SK-N-SH treated with all-trans-retinoic acid at 6 μM for 48 hours (cell line): ENCODE data around the gene GAPDHS.

ENCODE experiments used
- ATAC-seq: fragments of 200-7000 bp; cut with Tn5 transposase; 3 replicates; pipeline ENCODE4 v1.9.1; 2020; ENCODE audit warnings: mild to moderate bottlenecking, moderate library complexity
- ARNTL ChIP-seq: fragments of 450-650 bp; formaldehyde crosslinking; IDR thresholded peaks from 2 replicates; pipeline ENCODE4 v1.5.0; 2020; ENCODE audit warnings: low read depth, mild to moderate bottlenecking, moderate library complexity, borderline replicate concordance
- BACH2 ChIP-seq: fragments of 250-450 bp; sonication (Bioruptor Pico); IDR thresholded peaks from 2 replicates; pipeline ENCODE4 v1.9.0; 2021; ENCODE audit warnings: mild to moderate bottlenecking, borderline replicate concordance
- CSRNP3 ChIP-seq: fragments of 250-450 bp; sonication (Bioruptor Pico); IDR thresholded peaks from 2 replicates; pipeline ENCODE4 v1.5.1; 2021; ENCODE audit warnings: mild to moderate bottlenecking, moderate library complexity
- ESRRG ChIP-seq: fragments of 250-450 bp; sonication (Bioruptor Pico); IDR thresholded peaks from 2 replicates; pipeline ENCODE4 v1.6.1; 2021; ENCODE audit warnings: mild to moderate bottlenecking
- GLIS3 ChIP-seq: fragments of 250-450 bp; sonication (Bioruptor Pico); IDR thresholded peaks from 2 replicates; pipeline ENCODE4 v1.5.0; 2020; ENCODE audit warnings: mild to moderate bottlenecking, moderate library complexity
- ISL1 ChIP-seq: fragments of 250-450 bp; sonication (Bioruptor Pico); IDR thresholded peaks from 2 replicates; pipeline ENCODE4 v2.1.2; 2022; ENCODE audit warnings: mild to moderate bottlenecking, moderate library complexity
- PATZ1 ChIP-seq: fragments of 250-450 bp; sonication (Bioruptor Pico); IDR thresholded peaks from 2 replicates; pipeline ENCODE4 v1.8.0; 2020; ENCODE audit warnings: mild to moderate bottlenecking, moderate library complexity, borderline replicate concordance
- PPARA ChIP-seq: fragments of 250-450 bp; sonication (Bioruptor Pico); IDR thresholded peaks from 2 replicates; pipeline ENCODE4 v1.5.0; 2020; ENCODE audit warnings: mild to moderate bottlenecking, borderline replicate concordance
- RARB ChIP-seq: fragments of 250-450 bp; sonication (Bioruptor Pico); IDR thresholded peaks from 2 replicates; pipeline ENCODE4 v1.8.0; 2021; ENCODE audit warnings: mild to moderate bottlenecking, moderate library complexity
- SNAI2 ChIP-seq: fragments of 250-450 bp; sonication (Bioruptor Pico); IDR thresholded peaks from 2 replicates; pipeline ENCODE4 v1.5.0; 2020; ENCODE audit warnings: mild to moderate bottlenecking, moderate library complexity
- TCF4 ChIP-seq: fragments of 250-450 bp; sonication (Bioruptor Pico); IDR thresholded peaks from 2 replicates; pipeline ENCODE4 v1.8.0; 2021; ENCODE audit warnings: mild to moderate bottlenecking, moderate library complexity, borderline replicate concordance
- TOX ChIP-seq: fragments of 250-450 bp; sonication (Bioruptor Pico); IDR thresholded peaks from 2 replicates; pipeline ENCODE4 v1.8.0; 2021; ENCODE audit warnings: mild to moderate bottlenecking, moderate library complexity, borderline replicate concordance
- ZC3H10 ChIP-seq: fragments of 250-450 bp; sonication (Bioruptor Pico); IDR thresholded peaks from 2 replicates; pipeline ENCODE4 v1.5.1; 2021; ENCODE audit warnings: mild to moderate bottlenecking, moderate library complexity
- ZFP3 ChIP-seq: fragments of 250-450 bp; sonication (Bioruptor Pico); IDR thresholded peaks from 2 replicates; pipeline ENCODE4 v1.5.0; 2020; ENCODE audit warnings: mild to moderate bottlenecking, moderate library complexity
- ZFP30 ChIP-seq: fragments of 450-650 bp; formaldehyde crosslinking; IDR thresholded peaks from 2 replicates; pipeline ENCODE4 v1.5.0; 2022; ENCODE audit warnings: mild to moderate bottlenecking, moderate library complexity
- ZNF565 ChIP-seq: fragments of 450-650 bp; formaldehyde crosslinking; conservative IDR thresholded peaks from 2 replicates; pipeline ENCODE4 v1.5.0; 2020; ENCODE audit warnings: low read depth, mild to moderate bottlenecking, moderate library complexity
- ZNF70 ChIP-seq: fragments of 450-650 bp; formaldehyde crosslinking; IDR thresholded peaks from 2 replicates; pipeline ENCODE4 v1.5.0; 2020; ENCODE audit warnings: mild to moderate bottlenecking, moderate library complexity
- ZNF8 ChIP-seq: fragments of 450-650 bp; formaldehyde crosslinking; IDR thresholded peaks from 2 replicates; pipeline ENCODE4 v1.5.0; 2020; ENCODE audit warnings: mild to moderate bottlenecking, moderate library complexity
- TF ChIP-seq, protein P1 (sequence below): fragments of 250-450 bp; sonication (Bioruptor Pico); IDR thresholded peaks from 2 replicates; pipeline ENCODE4 v1.5.1; 2020; ENCODE audit warnings: low read depth, mild to moderate bottlenecking, moderate library complexity

GAPDHS gene

DNA sequence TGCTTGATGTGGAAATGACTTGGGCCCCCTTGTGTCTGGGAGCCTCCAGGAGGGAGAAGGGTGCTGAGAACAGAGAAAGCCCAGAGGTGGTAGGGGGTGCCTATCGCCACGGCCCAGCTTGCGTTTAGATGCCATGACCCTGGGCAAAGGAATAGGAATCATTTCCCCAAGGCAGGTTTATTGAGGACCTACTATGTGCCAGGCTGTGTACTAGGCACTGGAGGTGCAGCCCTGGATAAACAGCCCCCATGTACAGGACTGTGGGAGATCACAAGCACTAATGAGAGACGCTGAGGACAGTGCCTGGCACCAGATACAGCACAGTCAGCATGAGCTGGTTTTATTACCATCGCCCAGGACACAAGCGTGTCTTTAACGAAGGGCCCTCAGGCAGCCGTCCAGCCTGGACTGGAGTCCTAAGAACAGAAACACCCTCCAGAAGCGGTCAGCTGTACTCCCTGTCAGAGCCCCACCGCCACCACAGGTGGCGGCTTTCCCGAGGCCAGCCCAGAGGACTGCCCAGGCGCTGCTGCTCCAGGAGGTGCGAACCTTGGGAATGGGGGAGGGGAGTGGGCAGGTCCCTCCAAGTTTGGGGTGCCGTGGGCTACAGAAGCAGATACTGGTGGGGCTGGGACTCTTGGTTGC lies 16.7 kb downstream of the GAPDHS start (continued):
- TF ChIP-seq TCF4 (no peak), PPARA (CRISPR knock-in tag) (no peak), ZFP30 (no peak), ZNF565 (CRISPR knock-in tag) (no peak), ZFP3 (CRISPR knock-in tag) (no peak), RARB (CRISPR knock-in tag) (no peak)
- TF ChIP-seq, protein P1, sequence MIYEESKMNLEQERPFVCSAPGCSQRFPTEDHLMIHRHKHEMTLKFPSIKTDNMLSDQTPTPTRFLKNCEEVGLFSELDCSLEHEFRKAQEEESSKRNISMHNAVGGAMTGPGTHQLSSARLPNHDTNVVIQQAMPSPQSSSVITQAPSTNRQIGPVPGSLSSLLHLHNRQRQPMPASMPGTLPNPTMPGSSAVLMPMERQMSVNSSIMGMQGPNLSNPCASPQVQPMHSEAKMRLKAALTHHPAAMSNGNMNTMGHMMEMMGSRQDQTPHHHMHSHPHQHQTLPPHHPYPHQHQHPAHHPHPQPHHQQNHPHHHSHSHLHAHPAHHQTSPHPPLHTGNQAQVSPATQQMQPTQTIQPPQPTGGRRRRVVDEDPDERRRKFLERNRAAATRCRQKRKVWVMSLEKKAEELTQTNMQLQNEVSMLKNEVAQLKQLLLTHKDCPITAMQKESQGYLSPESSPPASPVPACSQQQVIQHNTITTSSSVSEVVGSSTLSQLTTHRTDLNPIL: no peak
- TF ChIP-seq, all 23 proteins: peak for 0

DNA sequence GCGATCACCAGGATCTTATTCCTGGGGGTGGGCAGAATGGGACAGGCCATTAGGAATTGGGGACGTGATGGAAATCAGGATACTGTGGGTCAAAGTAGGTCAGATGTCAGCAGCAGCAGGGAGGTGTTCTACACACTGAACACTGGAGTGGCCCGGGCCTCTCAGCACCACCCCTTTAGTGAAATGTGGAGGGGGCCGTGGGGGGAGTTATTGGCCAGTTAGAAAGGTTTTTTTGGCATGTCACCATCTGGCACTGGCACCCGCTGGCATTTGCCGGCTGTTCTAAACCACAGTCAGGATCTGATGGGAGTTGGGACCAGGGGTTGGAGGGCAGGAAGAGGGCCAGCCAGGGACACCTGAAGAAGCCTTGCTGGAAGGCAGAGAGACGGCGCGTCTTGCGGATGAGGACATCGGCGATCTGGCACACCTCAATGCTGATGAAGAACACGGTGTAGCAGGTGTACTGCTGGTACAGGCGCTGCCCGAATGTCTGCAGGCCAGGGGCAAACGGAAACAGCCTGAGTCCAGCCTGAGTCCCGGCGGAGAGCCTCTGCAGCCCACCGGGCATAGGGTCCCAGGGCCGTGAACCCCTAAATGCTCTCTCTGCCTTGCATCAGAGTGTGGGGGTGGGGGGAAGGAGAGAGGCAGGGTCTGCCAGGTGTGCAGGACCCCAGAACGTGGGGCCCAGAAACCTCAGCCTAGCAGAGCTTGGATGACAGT lies 18.0 kb downstream of the GAPDHS start:
- TF ChIP-seq ISL1: no peak
- TF ChIP-seq, all 23 proteins: peak for 0
- no peak for ATAC-seq

DNA sequence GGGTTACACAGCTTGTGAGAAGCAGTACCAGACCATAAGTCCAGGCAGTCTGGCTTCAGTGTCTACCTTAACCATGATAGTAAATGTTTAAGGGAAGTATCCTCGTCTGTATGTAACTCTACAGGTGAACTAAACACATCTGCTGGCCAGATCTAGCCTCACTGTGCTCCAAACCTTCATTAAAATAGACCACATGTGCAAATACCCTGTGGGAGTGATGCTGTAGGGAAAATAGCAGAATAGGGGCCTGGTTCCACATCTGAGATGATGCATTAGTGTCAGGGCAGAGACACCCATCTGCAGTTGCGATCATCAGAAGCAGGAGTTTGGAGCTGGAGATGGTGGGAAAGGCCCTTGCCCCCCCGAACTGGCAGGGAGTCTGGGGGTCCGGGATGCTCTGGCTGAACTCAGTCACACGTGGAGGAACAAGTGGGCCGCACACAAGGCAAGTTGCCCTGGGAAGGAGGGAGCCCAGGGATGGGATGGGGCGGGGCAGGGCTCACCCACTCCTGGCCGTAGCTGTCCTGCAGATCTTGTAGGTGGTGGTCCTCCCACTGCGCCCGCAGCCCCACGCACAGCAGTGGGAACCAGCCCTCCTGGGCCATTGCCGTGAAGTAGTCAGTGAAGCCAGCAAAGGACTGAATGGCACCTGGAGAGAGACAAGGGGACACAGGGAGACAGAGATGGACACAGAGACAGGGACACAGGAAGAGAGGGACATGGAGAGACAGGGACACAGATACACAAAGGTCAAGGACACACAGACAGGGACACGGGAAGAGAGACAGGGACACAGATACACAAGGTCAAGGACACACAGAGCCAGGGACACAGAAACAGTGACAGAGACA lies 19.5 kb downstream of the GAPDHS start:
- no peak for ATAC-seq
- TF ChIP-seq RARB (CRISPR knock-in tag): no peak
- no peak for TF ChIP-seq TOX (CRISPR knock-in tag)

DNA sequence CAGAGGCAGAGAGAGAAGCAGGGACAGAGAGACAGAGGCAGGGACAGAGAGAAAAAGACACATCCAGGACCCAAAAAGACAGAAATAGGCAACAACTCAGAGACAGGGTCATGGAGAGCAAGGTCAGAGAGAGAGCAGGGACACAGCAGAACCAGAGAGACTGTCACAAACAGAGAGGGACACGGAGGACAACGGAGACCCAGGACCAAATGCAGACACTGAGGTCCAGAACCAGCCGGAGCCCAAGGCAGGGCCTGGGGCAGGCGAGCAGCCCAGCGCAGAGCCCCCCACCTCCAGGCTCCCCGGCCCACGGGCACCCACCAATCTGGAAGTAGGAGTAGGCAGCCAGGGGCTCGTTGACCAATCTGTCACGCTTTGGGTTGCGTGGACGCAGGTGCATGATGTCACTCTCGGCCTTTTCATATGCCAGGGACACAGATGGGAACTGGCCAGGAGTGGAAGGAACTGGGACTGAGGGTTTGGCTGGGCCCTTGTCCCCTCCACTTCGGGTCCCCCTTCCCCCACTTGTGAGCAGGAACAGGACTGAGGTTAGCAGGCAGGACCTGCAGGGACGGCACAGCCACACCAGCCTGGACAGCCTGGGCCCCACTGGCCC lies 20.2 kb downstream of the GAPDHS start:
- no peak for ATAC-seq
- TF ChIP-seq ZNF565 (CRISPR knock-in tag) (no peak), ARNTL (CRISPR knock-in tag) (no peak), TOX (CRISPR knock-in tag) (no peak), ZFP30 (no peak), SNAI2 (CRISPR knock-in tag) (no peak), GLIS3 (no peak), ZNF70 (CRISPR knock-in tag) (no peak), PATZ1 (CRISPR knock-in tag) (no peak)
- TF ChIP-seq, protein P1: no peak

GRCh38 chr19:35554076-35554475 lies 20.8 kb downstream of the GAPDHS start:
- ATAC-seq: no peak
- no peak for TF ChIP-seq GLIS3
- no peak for TF ChIP-seq SNAI2 (CRISPR knock-in tag)
- no peak for TF ChIP-seq ARNTL (CRISPR knock-in tag)
- no peak for TF ChIP-seq TCF4
- TF ChIP-seq, protein P1: no peak
- no peak for TF ChIP-seq ZC3H10 (CRISPR knock-in tag)
- no peak for TF ChIP-seq ZFP3 (CRISPR knock-in tag)
- TF ChIP-seq CSRNP3 (CRISPR knock-in tag): no peak
- no peak for TF ChIP-seq RARB (CRISPR knock-in tag)
- TF ChIP-seq BACH2 (CRISPR knock-in tag): no peak
- TF ChIP-seq ESRRG (CRISPR knock-in tag): no peak
- no peak for TF ChIP-seq PPARA (CRISPR knock-in tag)
- no peak for TF ChIP-seq ZNF8 (CRISPR knock-in tag)
- no peak for TF ChIP-seq PATZ1 (CRISPR knock-in tag)
- no peak for TF ChIP-seq ZNF70 (CRISPR knock-in tag)
- no peak for TF ChIP-seq TOX (CRISPR knock-in tag)
